G401 (cell line): ENCODE measurements around the gene CLASP1. TPM values are rescaled to one million over a fixed set of nuclear protein-coding genes. Genes with fewer than 3 reads are reported as not detected.

ENCODE experiments used
- DNase-seq: peaks from one replicate; pipeline ENCODE4 v3.0.0-alpha.2; 2015; ENCODE audit warnings: low spot score
- in situ Hi-C: cut with HindIII; loops from 2 replicates; pipeline ENCODE4 v1.10.0; 2016; ENCODE audit warnings: low sequenced_read_pairs, mixed read lengths
- total RNA-seq: library from RNA; depleted of rRNA; stranded (reverse); fragments of >200 nt; shearing (Covaris generic); gene quantifications from 2 replicates; pipeline ENCODE4 v1.2.3, GENCODE V29; 2014

Gene CLASP1
- total RNA-seq, 1 experiment from 2014 or later = 22.0 TPM

GRCh38 chr2:121372082-121372481 is 277.2 kb downstream of the CLASP1 start:
- in situ Hi-C loops = no loop called here

GRCh38 chr2:121368836-121369235 is 280.4 kb downstream of the CLASP1 start:
- in situ Hi-C loops = no loop called here

More at GRCh38 chr2:121372082-121372481, 277.2 kb downstream of the CLASP1 start:
- DNase-seq = no peak

DNA sequence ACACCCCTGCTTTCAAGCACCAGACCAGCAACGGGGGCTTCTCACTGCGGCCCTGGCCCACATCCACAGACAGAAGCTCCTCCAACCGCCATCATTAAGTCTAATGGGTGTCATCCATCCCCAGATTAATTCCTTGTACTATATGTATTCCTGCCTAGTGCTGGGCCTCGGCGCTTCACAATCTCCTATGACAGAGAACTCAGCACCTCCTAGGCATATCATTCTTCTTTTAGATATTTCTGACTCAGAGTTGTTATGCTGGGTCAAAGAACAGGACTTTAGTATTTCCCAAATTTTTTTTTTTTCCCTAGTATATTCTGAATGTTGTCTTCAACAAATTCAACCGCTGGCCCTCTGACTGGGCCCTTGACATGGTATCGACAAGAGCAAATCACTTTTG is 281.1 kb downstream of the CLASP1 start:
- no peak for DNase-seq
- in situ Hi-C loops = no loop called here

More at GRCh38 chr2:121368836-121369235, 280.4 kb downstream of the CLASP1 start:
- no peak for DNase-seq

GRCh38 chr2:121367246-121367900 is 281.9 kb downstream of the CLASP1 start:
- in situ Hi-C loops = no loop called here
- DNase-seq = no peak

DNA sequence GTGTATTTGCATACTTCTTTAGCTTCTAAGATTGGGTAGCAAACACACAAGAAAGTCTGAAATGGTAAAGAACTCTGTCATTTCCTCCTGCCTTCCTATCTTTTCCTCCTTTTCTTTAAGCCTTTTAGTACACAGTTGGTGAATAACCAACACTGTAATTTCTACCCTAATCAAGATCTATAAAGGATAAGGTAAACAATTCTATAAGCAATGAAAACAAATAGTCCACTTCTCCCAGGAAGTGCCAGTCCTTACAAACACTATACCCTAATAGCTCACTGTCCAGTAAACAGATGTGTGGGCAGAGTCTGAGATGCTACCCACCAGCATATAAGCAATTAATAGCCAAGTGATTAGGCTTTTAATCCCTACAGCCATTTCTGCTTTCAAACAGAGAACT is 283.2 kb downstream of the CLASP1 start:
- DNase-seq = no peak
- in situ Hi-C loops = no loop called here

- DNase-seq = no peak
- in situ Hi-C loops = no loop called here
These were observed 284.2 kb downstream of the CLASP1 start for GRCh38 chr2:121365061-121365460.

- no peak for DNase-seq
- in situ Hi-C loops = no loop called here
These were observed 285.4 kb downstream of the CLASP1 start for GRCh38 chr2:121363632-121364420.

DNA sequence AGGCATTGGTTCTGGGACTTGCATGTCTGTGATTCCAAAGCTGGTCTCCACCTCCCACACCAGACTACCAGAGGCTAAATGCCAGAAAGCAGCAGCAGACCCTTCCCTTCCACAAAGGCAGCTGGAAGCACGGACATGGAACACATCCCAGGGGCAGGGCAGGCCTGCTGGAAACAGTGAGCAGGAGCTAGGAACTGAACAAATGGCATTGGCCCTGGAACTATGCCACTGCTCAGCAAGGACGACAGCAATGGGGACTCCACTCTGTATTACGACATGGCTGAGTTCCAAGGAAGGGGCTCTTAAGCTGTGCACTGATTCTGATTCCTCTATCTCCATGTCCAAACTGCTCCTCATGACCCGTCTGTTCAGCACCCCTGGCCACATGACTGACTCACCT is 286.5 kb downstream of the CLASP1 start:
- peak; percentile 38 for DNase-seq
- in situ Hi-C loops = no loop called here

DNA sequence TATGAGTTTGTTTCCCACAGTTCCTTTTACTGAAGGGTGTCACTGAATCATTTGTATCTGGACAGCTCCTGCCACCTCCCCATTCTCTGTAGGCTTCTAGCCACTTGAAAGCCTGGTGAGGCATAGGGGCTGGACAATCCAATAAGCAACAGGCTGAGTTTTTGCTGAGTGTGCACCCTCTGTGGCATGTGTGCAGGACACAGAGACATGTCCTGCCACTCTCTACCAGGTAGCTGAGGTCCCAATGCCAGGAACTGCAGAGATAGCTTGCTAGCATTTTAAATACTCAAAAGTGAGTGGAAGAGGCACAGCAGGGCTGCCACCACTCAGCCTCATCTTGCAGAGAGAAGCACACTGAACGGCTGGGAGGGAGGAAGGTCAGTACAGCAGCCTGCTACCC is 287.0 kb downstream of the CLASP1 start:
- no peak for DNase-seq
- in situ Hi-C loops = no loop called here

DNA sequence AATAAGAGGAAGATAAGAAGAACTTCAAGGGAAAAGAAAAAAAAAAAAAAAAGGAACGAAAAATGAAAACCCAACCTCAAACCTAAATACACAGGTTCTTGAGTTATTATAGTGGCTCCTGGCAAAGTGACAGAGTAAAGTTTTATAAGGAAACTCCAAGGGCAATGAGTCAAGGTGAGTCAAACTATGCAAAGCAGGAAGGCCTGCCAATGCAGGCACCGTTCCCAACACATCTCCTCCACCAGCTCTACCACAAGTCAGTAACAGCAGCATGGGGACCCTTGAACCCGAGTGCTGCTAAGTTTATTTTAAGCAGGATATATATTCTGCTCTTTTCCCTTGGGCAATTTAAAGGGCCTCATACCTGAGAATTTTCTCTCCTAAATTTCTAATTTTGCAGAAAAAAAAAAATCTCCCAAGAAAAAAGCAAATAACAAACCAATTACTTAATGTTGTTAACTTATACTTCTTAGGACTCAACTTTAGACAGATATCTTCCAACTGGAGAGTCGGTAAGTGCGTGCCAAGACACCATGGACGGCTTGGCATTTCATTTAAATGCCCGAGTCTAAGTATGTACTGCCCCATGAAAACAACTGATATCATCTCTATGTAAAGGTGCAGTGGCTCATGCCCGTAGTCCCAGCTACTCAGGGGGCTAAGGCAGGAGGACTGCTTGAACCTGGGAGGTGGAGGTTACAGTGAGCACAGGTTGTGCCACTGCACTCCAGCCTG is 288.5 kb downstream of the CLASP1 start:
- DNase-seq = no peak
- in situ Hi-C loops = no loop called here

DNA sequence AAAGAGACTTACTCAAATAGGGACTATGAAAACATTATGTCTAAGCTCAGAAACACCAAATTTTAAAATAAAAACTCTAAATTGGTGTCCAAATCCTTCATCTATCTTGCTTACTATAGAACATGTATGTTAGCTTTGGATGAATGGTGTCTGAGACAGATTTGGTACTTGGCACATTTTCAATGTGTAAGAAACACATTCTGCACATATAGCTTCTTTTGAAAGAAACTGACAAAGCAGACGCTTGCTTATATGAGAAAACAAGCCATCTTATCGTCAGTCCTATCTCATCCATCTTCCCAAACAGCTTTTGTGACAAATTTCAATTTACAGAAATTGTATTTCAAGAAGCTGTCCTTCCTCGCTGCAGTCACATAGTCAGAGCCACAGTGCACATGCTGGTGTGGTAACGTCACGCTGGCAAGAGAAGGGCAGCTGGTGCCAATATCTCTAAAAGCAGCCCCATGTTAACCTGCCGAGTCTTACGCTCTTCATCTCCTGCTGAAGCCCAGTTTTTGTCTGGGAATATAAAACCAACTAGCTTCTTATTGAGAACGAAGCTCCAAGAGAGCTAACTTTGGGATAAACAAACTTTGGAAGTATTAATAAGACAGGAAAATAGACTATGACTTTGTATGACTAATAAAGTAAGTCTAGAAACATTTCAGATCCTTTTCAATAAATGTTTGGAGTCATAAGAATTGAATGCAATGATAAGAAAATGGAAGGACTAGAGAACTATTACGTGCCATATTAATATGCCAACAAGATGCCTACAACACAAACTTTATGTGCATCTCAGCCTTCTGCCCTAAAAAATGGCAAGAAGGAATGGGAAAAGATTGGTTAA is 289.3 kb downstream of the CLASP1 start:
- peak; percentile 58 for DNase-seq
- in situ Hi-C loops = no loop called here

- in situ Hi-C loops = no loop called here
- DNase-seq = no peak
These were observed 290.1 kb downstream of the CLASP1 start for GRCh38 chr2:121359170-121359569.

DNA sequence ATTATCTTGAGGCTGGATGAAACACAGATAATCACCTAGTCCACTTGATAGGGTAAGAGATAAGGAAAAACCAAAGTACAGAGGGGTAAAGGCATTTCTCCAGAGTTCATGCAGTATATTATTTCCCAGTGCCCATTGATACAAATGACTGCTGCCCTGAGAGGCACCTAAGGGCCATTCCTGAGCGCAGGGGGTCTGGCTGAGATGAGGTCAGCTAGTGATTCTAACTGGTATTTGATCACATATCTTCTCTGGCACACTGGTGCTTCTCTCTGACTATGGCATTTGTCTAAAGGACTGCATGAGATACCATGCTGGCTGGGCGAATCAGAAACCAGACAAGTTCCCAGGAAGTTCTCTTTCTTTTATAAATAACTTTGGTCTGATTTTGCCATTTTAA is 291.0 kb downstream of the CLASP1 start:
- no peak for DNase-seq
- in situ Hi-C loops = no loop called here

GRCh38 chr2:121356058-121356640 is 293.1 kb downstream of the CLASP1 start:
- in situ Hi-C loops = no loop called here
- peak; percentile 80 for DNase-seq

DNA sequence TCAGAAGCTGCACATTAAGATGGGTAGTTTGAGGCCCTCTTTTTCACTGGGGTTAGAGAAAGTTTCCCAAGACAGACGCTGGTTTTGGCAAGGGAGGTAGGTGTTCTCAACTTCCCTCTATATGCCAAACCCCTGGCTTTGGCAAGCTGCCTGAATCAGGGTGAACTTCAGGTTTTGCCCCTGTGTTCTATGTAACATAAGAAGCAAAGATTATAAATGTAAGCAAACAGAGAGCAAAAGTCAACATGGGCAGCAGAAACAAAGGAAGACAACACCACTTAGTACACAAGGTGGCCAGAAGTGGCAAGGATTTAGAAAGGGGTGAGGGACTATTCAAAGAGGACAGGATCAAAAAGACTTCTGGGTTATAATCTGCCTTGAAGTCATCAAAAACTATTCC is 293.8 kb downstream of the CLASP1 start:
- in situ Hi-C loops = no loop called here

DNA sequence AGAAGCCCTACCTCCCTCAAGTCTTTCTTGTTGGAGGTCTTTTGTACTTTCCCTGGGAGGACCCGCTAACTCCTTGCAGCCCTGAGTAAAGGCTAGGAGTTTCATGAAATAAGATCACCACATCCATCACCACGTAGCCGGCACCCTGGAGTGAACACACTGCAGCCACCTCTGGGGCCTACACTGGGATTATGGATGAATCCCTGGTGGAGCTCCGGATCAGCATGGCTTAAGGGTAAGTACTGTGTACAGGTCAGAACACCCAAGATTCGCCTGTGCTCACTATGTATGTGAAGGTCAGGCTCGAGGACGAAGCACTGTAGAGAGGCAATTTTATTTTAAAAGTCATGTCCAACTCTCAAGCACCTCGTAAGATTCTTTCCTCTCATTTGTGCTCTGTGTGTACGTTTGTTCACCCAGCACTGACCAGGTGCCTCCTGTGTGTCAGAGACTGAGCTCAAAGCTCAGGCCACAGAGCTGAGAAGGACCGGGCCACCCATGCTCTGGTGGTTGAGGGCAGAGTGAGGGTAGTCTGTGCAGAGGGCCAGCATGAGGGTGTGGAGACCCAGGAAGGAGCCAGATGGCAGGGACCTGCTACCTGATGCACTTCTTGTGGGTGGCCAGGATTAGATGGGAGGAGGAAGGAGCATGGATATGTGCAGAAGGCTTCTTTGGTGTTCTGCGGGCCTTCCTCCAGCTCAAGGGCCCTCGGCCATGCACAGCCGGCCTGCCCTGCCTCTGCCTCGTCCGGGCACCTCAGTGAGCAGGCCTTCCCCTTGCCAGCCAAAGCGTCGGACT is 297.5 kb downstream of the CLASP1 start:
- no peak for DNase-seq
- in situ Hi-C loops = no loop called here

More for the DNA sequence above, 293.8 kb downstream of the CLASP1 start:
- no peak for DNase-seq

DNA sequence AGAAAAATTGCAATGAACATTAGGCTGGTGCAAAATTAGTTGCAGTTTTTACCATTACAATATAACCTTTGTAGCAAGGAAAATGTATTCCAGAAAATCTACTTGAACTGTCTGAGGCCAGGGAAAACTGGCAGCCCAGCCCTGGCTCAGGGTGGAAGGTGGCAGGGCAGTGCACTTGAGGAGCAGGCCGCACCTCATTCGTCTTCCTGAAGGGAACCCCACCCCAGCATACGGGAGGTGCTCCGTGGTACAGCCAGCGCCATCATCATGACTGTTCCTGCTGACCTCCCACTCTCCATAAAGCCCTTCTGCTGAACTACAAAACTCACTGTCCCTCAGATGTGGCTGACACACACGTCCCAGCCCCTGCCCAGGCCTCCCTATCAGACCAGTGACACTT is 298.4 kb downstream of the CLASP1 start:
- DNase-seq = no peak
- in situ Hi-C loops = no loop called here

- in situ Hi-C loops = no loop called here
- DNase-seq = no peak
These were observed 298.9 kb downstream of the CLASP1 start for GRCh38 chr2:121350402-121350775.
